K562 (cell line): ENCODE results near the gene DIP2C. TPM values are rescaled to one million over a fixed set of nuclear protein-coding genes. Genes with fewer than 3 reads are reported as not detected.

Source experiments
- ATAC-seq: fragments of 200-7000 bp; cut with Tn5 transposase; 3 replicates; pipeline ENCODE4 v1.9.1; 2020; ENCODE audit warnings: moderate library complexity
- BruUV-seq: library from RNA; stranded (reverse); fragments of 400-500 nt; replicated peaks from 2 replicates; lab custom pipeline; 2021; lab: Mats Ljungman, UMichigan
- CTCF ChIA-PET: fragments of 300-600 bp; formaldehyde crosslinking; extraction: SDS; loops from one replicate; lab custom pipeline; 2021; ENCODE audit warnings: low intra/inter-chr PET ratio; lab: Yijun Ruan, JAX
- POLR2A ChIA-PET: fragments of 300-600, 350-650 bp; sonication (Branson Sonifier 250); formaldehyde crosslinking; extraction: SDS; loops from one replicate; lab custom pipeline; 2021; ENCODE audit warnings: antibody characterized with exemption, inconsistent platforms; lab: Yijun Ruan, JAX
- DNase-seq, 4 experiments: peaks; one replicate each; pipeline versions ENCODE4 v3.0.0 to v3.0.0-alpha.2; 2011 to 2018; ENCODE audit warnings: low spot score in 3 of 4, mixed read lengths in 3 of 4; ENCODE audit errors: extremely low read depth in 1 of 4
- FAIRE-seq: peaks from 2 replicates; lab custom pipeline; 2011; peaks lifted over from hg19 to GRCh38; lab: Jason Lieb, UNC
- H2AFZ ChIP-seq: 2 replicates; pipeline ENCODE4 v1.6.0; 2011; ENCODE audit warnings: low read depth, low read length, control low read depth, inconsistent platforms
- H3K27ac ChIP-seq: fragments of 200-600 bp; 3 replicates; pipeline ENCODE4 v1.8.0; 2011; ENCODE audit warnings: low read depth, mild to moderate bottlenecking, control low read depth, inconsistent platforms, low read length, moderate library complexity, mixed read lengths; ENCODE audit errors: extremely low read depth
- H3K27me3 ChIP-seq, 2 experiments: fragments of 300-600 bp in 1 of 2; 2 replicates in 1 of 2; 3 replicates in 1 of 2; pipeline versions ENCODE4 v1.6.0 to v1.8.0; 2011; ENCODE audit warnings: inconsistent platforms in 2 of 2, low read length in 2 of 2, mild to moderate bottlenecking in 1 of 2, mixed read lengths in 1 of 2, moderate library complexity in 1 of 2; ENCODE audit not compliant: control insufficient read depth in 2 of 2, insufficient read depth in 2 of 2
- H3K36me3 ChIP-seq: fragments of 300-600 bp; 3 replicates; pipeline ENCODE4 v1.8.0; 2011; ENCODE audit warnings: mild to moderate bottlenecking, low read length, inconsistent platforms; ENCODE audit not compliant: control insufficient read depth, insufficient read depth
- H3K4me1 ChIP-seq, 2 experiments: fragments of 200-600 bp in 1 of 2; replicated peaks in 1 of 2; 2 replicates in 1 of 2; 3 replicates in 1 of 2; pipeline versions ENCODE4 v1.5.1 to v1.8.0; 2011; ENCODE audit warnings: inconsistent platforms in 2 of 2, low read length in 2 of 2, mild to moderate bottlenecking in 1 of 2, mixed read lengths in 1 of 2, moderate library complexity in 1 of 2; ENCODE audit not compliant: control insufficient read depth in 2 of 2, insufficient read depth in 2 of 2
- H3K4me2 ChIP-seq: 2 replicates; pipeline ENCODE4 v1.6.1; 2011; ENCODE audit warnings: low read length, control low read depth, inconsistent platforms, mixed read lengths; ENCODE audit not compliant: insufficient read depth
- H3K4me3 ChIP-seq: fragments of 200-600 bp; sonication (generic), shearing (Covaris generic); 2 replicates; pipeline ENCODE4 v1.5.1; 2016; ENCODE audit warnings: control low read depth, inconsistent platforms
- H3K79me2 ChIP-seq: fragments of 200-600 bp; 3 replicates; pipeline ENCODE4 v1.8.0; 2011; ENCODE audit warnings: low read length, inconsistent platforms; ENCODE audit not compliant: control insufficient read depth, insufficient read depth
- H3K9ac ChIP-seq, 2 experiments: 2 replicates each; pipeline versions ENCODE4 v1.6.0 to v1.6.1; 2011; ENCODE audit warnings: low read depth in 2 of 2, low read length in 2 of 2, control low read depth in 1 of 2, inconsistent platforms in 1 of 2, mild to moderate bottlenecking in 1 of 2, mixed read lengths in 1 of 2; ENCODE audit not compliant: insufficient read depth in 1 of 2
- H3K9me1 ChIP-seq: one replicate; pipeline ENCODE4 v1.6.0; 2011; ENCODE audit warnings: inconsistent platforms, mild to moderate bottlenecking, low read length, moderate library complexity; ENCODE audit not compliant: control insufficient read depth, insufficient read depth
- H3K9me3 ChIP-seq: replicated peaks from 2 replicates; pipeline ENCODE4 v1.5.1; 2011; ENCODE audit warnings: low read depth, low read length, inconsistent platforms; ENCODE audit not compliant: control insufficient read depth, insufficient read depth
- H4K20me1 ChIP-seq: replicated peaks from 2 replicates; pipeline ENCODE4 v1.6.1; 2011; ENCODE audit warnings: low read length, inconsistent platforms, mixed read lengths; ENCODE audit not compliant: control insufficient read depth, insufficient read depth
- CBFB ChIP-seq: sonication (generic); formaldehyde crosslinking; IDR thresholded peaks from 2 replicates; pipeline ENCODE4 v1.4.0; 2020; ENCODE audit warnings: mild to moderate bottlenecking, missing genetic modification reagents
- CEBPZ ChIP-seq: fragments of 150-350 bp; IDR thresholded peaks from 2 replicates; pipeline ENCODE4 v1.6.1; 2014; ENCODE audit warnings: low read depth, mild to moderate bottlenecking, low read length, borderline replicate concordance
- ETV6 ChIP-seq, 3 experiments: fragments of 150-350 bp in 1 of 3; sonication (generic) in 1 of 3; formaldehyde crosslinking in 1 of 3; IDR thresholded peaks; 2 replicates each; pipeline versions ENCODE4 v1.6.1 to v1.8.0; 2014 to 2022; ENCODE audit warnings: borderline replicate concordance in 2 of 3, low read depth in 2 of 3, antibody characterized with exemption in 1 of 3, low read length in 1 of 3, mild to moderate bottlenecking in 1 of 3, missing genetic modification reagents in 1 of 3
- PHB ChIP-seq: fragments of 250-450 bp; sonication (Bioruptor Pico); IDR thresholded peaks from 2 replicates; pipeline ENCODE4 v1.5.0; 2021
- PTTG1 ChIP-seq: fragments of 450-650 bp; IDR thresholded peaks from 2 replicates; pipeline ENCODE4 v1.6.1; 2016; ENCODE audit warnings: low read depth, mild to moderate bottlenecking, missing genetic modification characterization, missing compliant biosample characterization
- REST ChIP-seq, 2 experiments: fragments of 450-650 bp; formaldehyde crosslinking in 1 of 2; IDR thresholded peaks; 2 replicates each; pipeline versions ENCODE4 v1.4.0 to v1.6.1; 2014 to 2020; ENCODE audit warnings: mild to moderate bottlenecking in 2 of 2, borderline replicate concordance in 1 of 2, low read depth in 1 of 2
- SMAD4 ChIP-seq: fragments of 250-450 bp; sonication (Bioruptor Pico); conservative IDR thresholded peaks from 2 replicates; pipeline ENCODE4 v1.8.0; 2021; ENCODE audit warnings: inconsistent platforms, mild to moderate bottlenecking, moderate library complexity
- ZNF830 ChIP-seq: fragments of 250-450 bp; sonication (Bioruptor Pico); IDR thresholded peaks from 2 replicates; pipeline ENCODE4 v1.5.0; 2021; ENCODE audit warnings: mild to moderate bottlenecking
- WGBS: fragments of 100-300 bp; shearing (Covaris generic); methylation state at CpG from one replicate; pipeline ENCODE4 v1.1.6; 2016; ENCODE audit warnings: low coverage, mixed read lengths; ENCODE audit not compliant: insufficient coverage; ENCODE audit errors: missing lambda C conversion rate; 5-methylcytosine and 5-hydroxymethylcytosine counted together
- in situ Hi-C: fragments of 300-500 bp; cut with MboI; formaldehyde crosslinking; loops from 4 replicates; pipeline ENCODE4 v1.15.0; 2018; ENCODE audit warnings: inconsistent platforms, mixed read lengths
- intact Hi-C: fragments of 100-400 bp; cut with micrococcal nuclease; formaldehyde crosslinking; loops from 2 replicates; pipeline ENCODE4 v1.14.2; 2022
- polyA plus RNA-seq, 8 experiments: library from polyadenylated mRNA; depleted of rRNA in 4 of 8; stranded (reverse) in 5 of 8; unstranded in 3 of 8; fragments of >200 nt; fragmentation: Nextera tagmentation in 2 of 8; fragmentation: Illumina TruSeq in 1 of 8; extraction: Ambion mirVana in 2 of 8; extraction: Trizol in 1 of 8; gene quantifications; 2 replicates each; pipeline versions ENCODE4 v1.2.1 to v1.2.3, GENCODE V29; 2011 to 2014; ENCODE audit warnings: inconsistent platforms in 1 of 8, missing spikeins in 1 of 8
- total RNA-seq, 7 experiments: library from RNA; depleted of rRNA in 6 of 7; stranded (reverse); fragments of >200 nt in 6 of 7; fragmentation: Illumina TruSeq in 2 of 7; extraction: Trizol in 2 of 7; gene quantifications; 2 replicates each; pipeline versions ENCODE4 v1.2.1 to v1.2.3, GENCODE V29; 2011 to 2021; ENCODE audit warnings: low replicate concordance in 1 of 7

DIP2C gene
- total and polyA plus RNA-seq, 9 of the 15 experiments (the other 6 are each of a cell fraction or from before 2014, with no cell fraction given) = 0.01 TPM; not detected in 8

GRCh38 chr10:636769-637168 lies 52.7 kb downstream of the DIP2C start:
- H3K9me1 ChIP-seq = no peaks in the 10 kb centered on the region
- H3K4me2 ChIP-seq = no peak overlapping the region
- no peaks in the 10 kb centered on the region for H3K9me3 ChIP-seq
- peaks cover 0 to 4% of the 10 kb centered on the region in 2 experiments; a peak in 2 of 5 replicates for H3K4me1 ChIP-seq
- under 1% methylated on average over 19 of the region's 19 CpGs for WGBS
- H3K36me3 ChIP-seq = no peaks in the 10 kb centered on the region
- ATAC-seq = no peak
- in situ Hi-C loops = no loop called here
- BruUV-seq = no TSS peak
- intact Hi-C loops = no loop called here
- H3K9ac ChIP-seq = no peak overlapping the region
- H3K27ac ChIP-seq = no peak overlapping the region
- peaks cover 41 to 81% of the 10 kb centered on the region in 2 experiments for H3K27me3 ChIP-seq
- ChIA-PET CTCF (no interaction called here), POLR2A (interaction anchor here (1.4 kb wide), 1 partner anchor 9 kb away, joined by 3 read pairs; no protein-coding TSS in a partner anchor)
- H3K79me2 ChIP-seq = no peaks in the 10 kb centered on the region
- no peak overlapping the region for H3K4me3 ChIP-seq
- H2AFZ ChIP-seq = no peak overlapping the region
- FAIRE-seq = no peak
- DNase-seq = no peak
- 0 out of 2 replicates have a peak, but pooled peaks cover 3% of the 10 kb centered on the region for H4K20me1 ChIP-seq
- TF ChIP-seq PHB (CRISPR knock-in tag) (no peak), CEBPZ (no peak), REST (IDR thresholded peaks at IDR 0.05; ENCODE audit: borderline replicate concordance) (no peak), REST (CRISPR knock-in tag; IDR thresholded peaks at IDR 0.05; ENCODE audit: low read depth) (no peak), ZNF830 (no peak), CBFB (CRISPR knock-in tag) (no peak), PTTG1 (tag) (no peak), ETV6 (IDR thresholded peaks at IDR 0.05; ENCODE audit: borderline replicate concordance in 1 of 2, low read depth in 2 of 2, low read length in 1 of 2) (no peak), ETV6 (CRISPR knock-in tag; IDR thresholded peaks at IDR 0.05; ENCODE audit: borderline replicate concordance) (no peak), SMAD4 (CRISPR knock-in tag) (no peak)
